NB4 (cell line): Measurements from ENCODE around the gene CEMIP2.

Experiments used
- CTCF ChIP-seq: IDR thresholded peaks from one replicate; pipeline ENCODE4 v1.5.1; 2012; ENCODE audit warnings: low read depth, low read length
- MAX ChIP-seq: IDR thresholded peaks from 2 replicates; pipeline ENCODE4 v1.6.1; 2011; ENCODE audit warnings: low read depth, low read length
- POLR2A ChIP-seq: IDR thresholded peaks from 2 replicates; pipeline ENCODE4 v1.6.1; 2011; ENCODE audit warnings: mild to moderate bottlenecking; ENCODE audit not compliant: insufficient read length; ENCODE audit errors: extremely low read depth

GRCh38 chr9:71795097-71795813 is 26.9 kb upstream of the CEMIP2 start:
- TF ChIP-seq CTCF (no peak), MAX (no peak), POLR2A (no peak)
